Panc1 (cell line): Measurements from ENCODE around the gene CREM. TPM values are rescaled to one million over a fixed set of nuclear protein-coding genes. Genes with fewer than 3 reads are reported as not detected.

Source experiments
- ATAC-seq: fragments of 200-7000 bp; cut with Tn5 transposase; 2 replicates; pipeline ENCODE4 v1.9.1; 2020; ENCODE audit warnings: mild to moderate bottlenecking, moderate library complexity
- BruUV-seq: library from RNA; stranded (reverse); fragments of 400-500 nt; replicated peaks from 2 replicates; lab custom pipeline; 2021; lab: Mats Ljungman, UMichigan
- CTCF ChIA-PET: fragments of 300-600 bp; sonication (Branson Sonifier 250); formaldehyde crosslinking; loops from one replicate; lab custom pipeline; 2022; ENCODE audit warnings: antibody characterized with exemption; lab: Charles Lee
- POLR2A ChIA-PET: fragments of 300-600 bp; sonication (Branson Sonifier 250); formaldehyde crosslinking; loops from one replicate; lab custom pipeline; 2022; ENCODE audit warnings: antibody characterized with exemption; lab: Charles Lee
- DNase-seq: peaks from one replicate; pipeline ENCODE4 v3.0.0-alpha.2; 2010; ENCODE audit warnings: low read depth, low spot score
- H3K27ac ChIP-seq: 2 replicates; pipeline ENCODE4 v1.5.1; 2011; ENCODE audit warnings: mild to moderate bottlenecking, low read length, inconsistent platforms
- H3K27me3 ChIP-seq: fragments of 200-500 bp; sonication (Bioruptor generic); 2 replicates; pipeline ENCODE4 v1.6.0; 2014; ENCODE audit warnings: low read length, inconsistent platforms; ENCODE audit not compliant: control insufficient read depth, insufficient read depth
- H3K36me3 ChIP-seq: fragments of 200-500 bp; sonication (Bioruptor generic); 2 replicates; pipeline ENCODE4 v1.5.1; 2014; ENCODE audit warnings: inconsistent platforms, mild to moderate bottlenecking, low read length, moderate library complexity; ENCODE audit not compliant: control insufficient read depth, insufficient read depth
- H3K4me1 ChIP-seq: 2 replicates; pipeline ENCODE4 v1.5.1; 2011; ENCODE audit warnings: inconsistent platforms, mild to moderate bottlenecking, low read length, moderate library complexity; ENCODE audit not compliant: control insufficient read depth, insufficient read depth
- H3K4me3 ChIP-seq, 2 experiments: 2 replicates each; pipeline ENCODE4 v1.5.1; 2011 to 2012; ENCODE audit warnings: low read depth in 2 of 2, low read length in 2 of 2, mild to moderate bottlenecking in 2 of 2, inconsistent platforms in 1 of 2, moderate library complexity in 1 of 2
- H3K9me3 ChIP-seq: fragments of 200-500 bp; sonication (Bioruptor generic); 2 replicates; pipeline ENCODE4 v1.5.1; 2014; ENCODE audit warnings: low read depth, mild to moderate bottlenecking, inconsistent platforms, low read length, moderate library complexity; ENCODE audit not compliant: control insufficient read depth, insufficient read depth
- POLR2AphosphoS5 ChIP-seq: IDR thresholded peaks from 2 replicates; pipeline ENCODE4 v1.6.1; 2012; ENCODE audit warnings: mild to moderate bottlenecking, low read depth, low read length, moderate library complexity
- SIN3A ChIP-seq: IDR thresholded peaks from 2 replicates; pipeline ENCODE4 v1.6.1; 2012; ENCODE audit warnings: low read depth, mild to moderate bottlenecking, low read length, moderate library complexity, borderline replicate concordance; ENCODE audit not compliant: insufficient read depth
- TCF7L2 ChIP-seq: IDR thresholded peaks from 2 replicates; pipeline ENCODE4 v1.6.1; 2011; ENCODE audit warnings: mild to moderate bottlenecking, low read depth, low read length, inconsistent platforms
- in situ Hi-C: cut with HindIII; loops from 2 replicates; pipeline ENCODE4 v1.10.0; 2016; ENCODE audit warnings: low sequenced_read_pairs, low pct_unique_long_range_greater_than_20kb
- intact Hi-C: fragments of 100-400 bp; cut with micrococcal nuclease; formaldehyde crosslinking; loops from one replicate; pipeline ENCODE4 v1.10.0; 2022; ENCODE audit not compliant: unreplicated experiment
- total RNA-seq: library from RNA; stranded (reverse); gene quantifications from one replicate; pipeline ENCODE4 v1.2.1, GENCODE V29; 2021; ENCODE audit not compliant: unreplicated experiment
- TF ChIP-seq, protein P1 (sequence below), 2 experiments: IDR thresholded peaks; 2 replicates each; pipeline ENCODE4 v1.6.1; 2011 to 2012; ENCODE audit warnings: low read depth in 2 of 2, control low read depth in 1 of 2, low read length in 1 of 2, mild to moderate bottlenecking in 1 of 2, moderate library complexity in 1 of 2; ENCODE audit not compliant: insufficient read depth in 1 of 2
- TF ChIP-seq, protein P2 (sequence below): fragments of 450-650 bp; IDR thresholded peaks from 2 replicates; pipeline ENCODE4 v1.5.1; 2017; ENCODE audit warnings: mild to moderate bottlenecking

The CREM gene
- total RNA-seq, 1 experiment from 2014 or later = 13.7 TPM

DNA sequence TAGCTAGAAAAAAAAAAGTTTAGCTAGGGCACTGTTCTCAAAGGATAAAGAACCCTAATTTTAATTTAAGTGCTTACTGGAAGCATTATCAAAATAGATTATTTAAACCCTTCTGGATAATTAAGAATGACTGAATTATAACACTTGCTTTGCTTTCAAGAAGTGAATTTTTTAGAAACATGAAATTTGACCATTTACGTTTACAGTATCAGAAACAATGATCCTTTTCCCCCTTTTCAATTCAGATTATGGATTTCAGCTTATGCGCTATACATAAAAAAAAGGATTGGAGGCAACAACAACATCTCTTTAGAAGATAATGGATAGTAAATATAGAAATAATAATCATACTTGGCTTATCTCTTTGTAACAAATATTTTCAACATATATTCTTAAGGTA lies 39.2 kb downstream of the CREM start:
- DNase-seq (no peak), ATAC-seq (no peak)
- TF ChIP-seq POLR2AphosphoS5 (no peak), TCF7L2 (no peak), SIN3A (no peak)
- TF ChIP-seq, protein P1, sequence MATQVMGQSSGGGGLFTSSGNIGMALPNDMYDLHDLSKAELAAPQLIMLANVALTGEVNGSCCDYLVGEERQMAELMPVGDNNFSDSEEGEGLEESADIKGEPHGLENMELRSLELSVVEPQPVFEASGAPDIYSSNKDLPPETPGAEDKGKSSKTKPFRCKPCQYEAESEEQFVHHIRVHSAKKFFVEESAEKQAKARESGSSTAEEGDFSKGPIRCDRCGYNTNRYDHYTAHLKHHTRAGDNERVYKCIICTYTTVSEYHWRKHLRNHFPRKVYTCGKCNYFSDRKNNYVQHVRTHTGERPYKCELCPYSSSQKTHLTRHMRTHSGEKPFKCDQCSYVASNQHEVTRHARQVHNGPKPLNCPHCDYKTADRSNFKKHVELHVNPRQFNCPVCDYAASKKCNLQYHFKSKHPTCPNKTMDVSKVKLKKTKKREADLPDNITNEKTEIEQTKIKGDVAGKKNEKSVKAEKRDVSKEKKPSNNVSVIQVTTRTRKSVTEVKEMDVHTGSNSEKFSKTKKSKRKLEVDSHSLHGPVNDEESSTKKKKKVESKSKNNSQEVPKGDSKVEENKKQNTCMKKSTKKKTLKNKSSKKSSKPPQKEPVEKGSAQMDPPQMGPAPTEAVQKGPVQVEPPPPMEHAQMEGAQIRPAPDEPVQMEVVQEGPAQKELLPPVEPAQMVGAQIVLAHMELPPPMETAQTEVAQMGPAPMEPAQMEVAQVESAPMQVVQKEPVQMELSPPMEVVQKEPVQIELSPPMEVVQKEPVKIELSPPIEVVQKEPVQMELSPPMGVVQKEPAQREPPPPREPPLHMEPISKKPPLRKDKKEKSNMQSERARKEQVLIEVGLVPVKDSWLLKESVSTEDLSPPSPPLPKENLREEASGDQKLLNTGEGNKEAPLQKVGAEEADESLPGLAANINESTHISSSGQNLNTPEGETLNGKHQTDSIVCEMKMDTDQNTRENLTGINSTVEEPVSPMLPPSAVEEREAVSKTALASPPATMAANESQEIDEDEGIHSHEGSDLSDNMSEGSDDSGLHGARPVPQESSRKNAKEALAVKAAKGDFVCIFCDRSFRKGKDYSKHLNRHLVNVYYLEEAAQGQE (IDR thresholded peaks at IDR 0.05; ENCODE audit: insufficient read depth in 1 of 2, low read depth in 2 of 2, low read length in 1 of 2) = no peak
- TF ChIP-seq, protein P2, sequence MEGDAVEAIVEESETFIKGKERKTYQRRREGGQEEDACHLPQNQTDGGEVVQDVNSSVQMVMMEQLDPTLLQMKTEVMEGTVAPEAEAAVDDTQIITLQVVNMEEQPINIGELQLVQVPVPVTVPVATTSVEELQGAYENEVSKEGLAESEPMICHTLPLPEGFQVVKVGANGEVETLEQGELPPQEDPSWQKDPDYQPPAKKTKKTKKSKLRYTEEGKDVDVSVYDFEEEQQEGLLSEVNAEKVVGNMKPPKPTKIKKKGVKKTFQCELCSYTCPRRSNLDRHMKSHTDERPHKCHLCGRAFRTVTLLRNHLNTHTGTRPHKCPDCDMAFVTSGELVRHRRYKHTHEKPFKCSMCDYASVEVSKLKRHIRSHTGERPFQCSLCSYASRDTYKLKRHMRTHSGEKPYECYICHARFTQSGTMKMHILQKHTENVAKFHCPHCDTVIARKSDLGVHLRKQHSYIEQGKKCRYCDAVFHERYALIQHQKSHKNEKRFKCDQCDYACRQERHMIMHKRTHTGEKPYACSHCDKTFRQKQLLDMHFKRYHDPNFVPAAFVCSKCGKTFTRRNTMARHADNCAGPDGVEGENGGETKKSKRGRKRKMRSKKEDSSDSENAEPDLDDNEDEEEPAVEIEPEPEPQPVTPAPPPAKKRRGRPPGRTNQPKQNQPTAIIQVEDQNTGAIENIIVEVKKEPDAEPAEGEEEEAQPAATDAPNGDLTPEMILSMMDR = no peak
- H3K9me3 ChIP-seq = no peaks in the 10 kb centered on the region
- no TSS peak for BruUV-seq
- H3K27ac ChIP-seq = no peak overlapping the region
- POLR2A ChIA-PET = no interaction called here
- in situ Hi-C loops = no loop called here
- intact Hi-C loops = no loop called here
- H3K4me3 ChIP-seq = no peak overlapping the region
- CTCF ChIA-PET = no interaction called here
- H3K4me1 ChIP-seq = no peaks in the 10 kb centered on the region
- no peaks in the 10 kb centered on the region for H3K27me3 ChIP-seq
- H3K36me3 ChIP-seq = no peaks in the 10 kb centered on the region

DNA sequence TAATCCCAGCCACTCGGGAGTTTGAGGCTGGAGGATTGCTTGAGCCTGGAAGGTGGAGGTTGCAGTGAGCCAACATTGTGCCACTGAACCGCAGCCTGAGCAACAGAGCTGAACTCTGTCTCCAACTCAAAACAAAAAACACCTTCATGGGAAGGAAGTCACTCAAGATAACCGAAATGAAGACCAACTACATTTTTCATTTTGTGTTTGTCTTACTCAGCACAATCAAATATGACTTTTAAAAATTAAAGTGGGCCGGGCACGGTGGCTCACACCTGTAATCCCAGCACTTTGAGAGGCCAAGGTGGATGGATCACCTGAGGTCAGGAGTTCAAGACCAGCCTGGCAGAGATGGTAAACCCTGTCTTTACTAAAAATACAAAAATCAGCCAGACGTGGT lies 40.0 kb downstream of the CREM start:
- H3K9me3 ChIP-seq = no peaks in the 10 kb centered on the region
- no peaks in the 10 kb centered on the region for H3K36me3 ChIP-seq
- ChIA-PET POLR2A (no interaction called here), CTCF (interaction anchor here (0.5 to 0.6 kb wide), 2 partner anchors 97 to 1606 kb away, joined by 3 to 9 read pairs; no protein-coding TSS in a partner anchor)
- ATAC-seq = no peak
- no peaks in the 10 kb centered on the region for H3K4me1 ChIP-seq
- intact Hi-C loops = no loop called here
- no peak overlapping the region for H3K4me3 ChIP-seq
- no TSS peak for BruUV-seq
- H3K27ac ChIP-seq = no peak overlapping the region
- no peaks in the 10 kb centered on the region for H3K27me3 ChIP-seq
- in situ Hi-C loops = no loop called here
- no peak for TF ChIP-seq SIN3A
- no peak for DNase-seq

DNA sequence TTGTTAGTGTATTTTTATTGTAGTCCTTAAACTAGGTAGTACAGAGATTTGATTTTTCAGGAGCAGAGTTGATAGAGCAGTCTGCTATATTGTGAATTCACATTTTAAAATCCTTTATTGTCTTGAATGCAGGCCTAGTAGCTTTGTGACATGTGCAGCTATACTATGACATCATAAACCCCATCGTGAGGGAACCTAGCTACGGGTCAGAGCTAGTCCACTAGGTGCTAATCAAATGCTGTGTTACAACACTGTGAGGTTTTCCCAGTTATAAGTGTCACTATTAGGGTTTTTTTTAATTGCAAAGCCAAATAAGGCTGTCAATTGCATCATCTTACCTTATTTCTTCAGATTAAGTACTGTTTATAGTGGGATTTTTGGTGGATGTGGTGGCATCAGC lies 40.7 kb downstream of the CREM start:
- Histone ChIP-seq H3K4me3 (no peak overlapping the region), H3K4me1 (no peaks in the 10 kb centered on the region), H3K9me3 (no peaks in the 10 kb centered on the region), H3K27me3 (no peaks in the 10 kb centered on the region), H3K36me3 (no peaks in the 10 kb centered on the region), H3K27ac (no peak overlapping the region)
- BruUV-seq = no TSS peak
- DNase-seq = no peak
- TF ChIP-seq POLR2AphosphoS5 = no peak
- TF ChIP-seq, protein P2 = no peak
- TF ChIP-seq, protein P1 (IDR thresholded peaks at IDR 0.05; ENCODE audit: insufficient read depth in 1 of 2, low read depth in 2 of 2, low read length in 1 of 2) = no peak
- TF ChIP-seq TCF7L2 = no peak
- TF ChIP-seq SIN3A = no peak
- ChIA-PET POLR2A (no interaction called here), CTCF (interaction anchor here (0.5 to 0.6 kb wide), 2 partner anchors 356 to 1605 kb away, joined by 3 to 9 read pairs; no protein-coding TSS in a partner anchor)
- intact Hi-C loops (no loop called here), in situ Hi-C loops (no loop called here)
- ATAC-seq = no peak
